ENCODE measurements around the gene FYB2. TPM values are rescaled to one million over a fixed set of nuclear protein-coding genes. Genes with fewer than 3 reads are reported as not detected.

FYB2 gene
- total RNA-seq, 4 donors from 2014 or later: under 0.01 TPM; not detected in 3

- no peaks in the 10 kb centered on the region for H3K9me3 ChIP-seq
- H3K27me3 ChIP-seq: peaks cover 0 to 6% (median 0%) of the 10 kb centered on the region in 4 donors
- H3K4me1 ChIP-seq: no peaks in the 10 kb centered on the region
- TF ChIP-seq, protein P1, sequence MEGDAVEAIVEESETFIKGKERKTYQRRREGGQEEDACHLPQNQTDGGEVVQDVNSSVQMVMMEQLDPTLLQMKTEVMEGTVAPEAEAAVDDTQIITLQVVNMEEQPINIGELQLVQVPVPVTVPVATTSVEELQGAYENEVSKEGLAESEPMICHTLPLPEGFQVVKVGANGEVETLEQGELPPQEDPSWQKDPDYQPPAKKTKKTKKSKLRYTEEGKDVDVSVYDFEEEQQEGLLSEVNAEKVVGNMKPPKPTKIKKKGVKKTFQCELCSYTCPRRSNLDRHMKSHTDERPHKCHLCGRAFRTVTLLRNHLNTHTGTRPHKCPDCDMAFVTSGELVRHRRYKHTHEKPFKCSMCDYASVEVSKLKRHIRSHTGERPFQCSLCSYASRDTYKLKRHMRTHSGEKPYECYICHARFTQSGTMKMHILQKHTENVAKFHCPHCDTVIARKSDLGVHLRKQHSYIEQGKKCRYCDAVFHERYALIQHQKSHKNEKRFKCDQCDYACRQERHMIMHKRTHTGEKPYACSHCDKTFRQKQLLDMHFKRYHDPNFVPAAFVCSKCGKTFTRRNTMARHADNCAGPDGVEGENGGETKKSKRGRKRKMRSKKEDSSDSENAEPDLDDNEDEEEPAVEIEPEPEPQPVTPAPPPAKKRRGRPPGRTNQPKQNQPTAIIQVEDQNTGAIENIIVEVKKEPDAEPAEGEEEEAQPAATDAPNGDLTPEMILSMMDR (IDR thresholded peaks at IDR 0.05): no peak
- no peak for TF ChIP-seq POLR2A (IDR thresholded peaks at IDR 0.05)
- WGBS, 2 donors: 67 to 69% methylated on average over 3 of the region's 3 CpGs
- H3K4me3 ChIP-seq: no peak overlapping the region
- intact Hi-C loops (cut with DNase I): no loop called here
- no peak for DNase-seq
- H3K36me3 ChIP-seq: no peaks in the 10 kb centered on the region
- H3K27ac ChIP-seq: no peak overlapping the region
Measured at GRCh38 chr1:56863265-56863992, 44.2 kb upstream of the FYB2 start.

GRCh38 chr1:56859287-56859686 lies 40.1 kb upstream of the FYB2 start:
- H3K27me3 ChIP-seq: peaks cover 0 to 7% (median 0%) of the 10 kb centered on the region in 4 donors
- TF ChIP-seq POLR2A (IDR thresholded peaks at IDR 0.05): no peak
- no peaks in the 10 kb centered on the region for H3K4me1 ChIP-seq
- H3K9me3 ChIP-seq: no peaks in the 10 kb centered on the region
- H3K4me3 ChIP-seq: no peak overlapping the region
- H3K36me3 ChIP-seq: no peaks in the 10 kb centered on the region
- intact Hi-C loops (cut with DNase I): no loop called here
- DNase-seq: no peak
- no peak overlapping the region for H3K27ac ChIP-seq

- H3K27me3 ChIP-seq: peaks cover 0 to 7% (median 0%) of the 10 kb centered on the region in 4 donors
- H3K36me3 ChIP-seq: no peaks in the 10 kb centered on the region
- intact Hi-C loops (cut with DNase I): no loop called here
- H3K27ac ChIP-seq: no peak overlapping the region
- no peaks in the 10 kb centered on the region for H3K9me3 ChIP-seq
- no peak overlapping the region for H3K4me3 ChIP-seq
- TF ChIP-seq, protein P1 (IDR thresholded peaks at IDR 0.05): no peak
- no peak for TF ChIP-seq POLR2A (IDR thresholded peaks at IDR 0.05)
- no peaks in the 10 kb centered on the region for H3K4me1 ChIP-seq
- DNase-seq: no peak
Measured at GRCh38 chr1:56856186-56856585, 37.0 kb upstream of the FYB2 start.

- 72 to 86% methylated on average over 1 of the region's 1 CpG for WGBS, 2 donors
Measured at GRCh38 chr1:56855190-56855589, 36.0 kb upstream of the FYB2 start.

GRCh38 chr1:56854521-56855099 lies 35.4 kb upstream of the FYB2 start, which contains the start of gene C8A:
Gene C8A (plus strand): TSS chr1:56854797. CDS start chr1:56854902, 105 bp downstream.
- intact Hi-C loops (cut with DNase I): no loop called here
- no peak within 1 kb of the TSS for H3K4me3 ChIP-seq
- no peak for DNase-seq
- WGBS, 2 donors: 47 to 66% methylated on average over 3 of the region's 3 CpGs
- TF ChIP-seq, protein P1 (IDR thresholded peaks at IDR 0.05): no peak
- TF ChIP-seq POLR2A (IDR thresholded peaks at IDR 0.05): no peak
- H3K9me3 ChIP-seq: no peaks in the 10 kb centered on the region
- H3K36me3 ChIP-seq: no peaks in the 10 kb centered on the region
- H3K4me1 ChIP-seq: no peaks in the 10 kb centered on the region
- peaks cover 0 to 7% (median 0%) of the 10 kb centered on the region in 4 donors for H3K27me3 ChIP-seq
- H3K27ac ChIP-seq: no peak within 1 kb of the TSS

More at GRCh38 chr1:56855190-56855589, 36.0 kb upstream of the FYB2 start:
- H3K4me3 ChIP-seq: no peak overlapping the region
- H3K4me1 ChIP-seq: no peaks in the 10 kb centered on the region
- no peak overlapping the region for H3K27ac ChIP-seq
- intact Hi-C loops (cut with DNase I): no loop called here
- TF ChIP-seq POLR2A (IDR thresholded peaks at IDR 0.05): no peak
- TF ChIP-seq, protein P1 (IDR thresholded peaks at IDR 0.05): no peak
- H3K9me3 ChIP-seq: no peaks in the 10 kb centered on the region
- DNase-seq: no peak
- peaks cover 0 to 7% (median 0%) of the 10 kb centered on the region in 4 donors for H3K27me3 ChIP-seq
- H3K36me3 ChIP-seq: no peaks in the 10 kb centered on the region

All from esophagus squamous epithelium (tissue), 5 donors.